Measurements from ENCODE around the gene PEX11G. TPM values are rescaled to one million over a fixed set of nuclear protein-coding genes. Genes with fewer than 3 reads are reported as not detected.

PEX11G gene
- total and polyA plus RNA-seq, 9 of the 15 experiments (the other 6 are each of a cell fraction or from before 2014, with no cell fraction given), result 0.07 to 3.2 (median 0.70) TPM; not detected in 1

DNA sequence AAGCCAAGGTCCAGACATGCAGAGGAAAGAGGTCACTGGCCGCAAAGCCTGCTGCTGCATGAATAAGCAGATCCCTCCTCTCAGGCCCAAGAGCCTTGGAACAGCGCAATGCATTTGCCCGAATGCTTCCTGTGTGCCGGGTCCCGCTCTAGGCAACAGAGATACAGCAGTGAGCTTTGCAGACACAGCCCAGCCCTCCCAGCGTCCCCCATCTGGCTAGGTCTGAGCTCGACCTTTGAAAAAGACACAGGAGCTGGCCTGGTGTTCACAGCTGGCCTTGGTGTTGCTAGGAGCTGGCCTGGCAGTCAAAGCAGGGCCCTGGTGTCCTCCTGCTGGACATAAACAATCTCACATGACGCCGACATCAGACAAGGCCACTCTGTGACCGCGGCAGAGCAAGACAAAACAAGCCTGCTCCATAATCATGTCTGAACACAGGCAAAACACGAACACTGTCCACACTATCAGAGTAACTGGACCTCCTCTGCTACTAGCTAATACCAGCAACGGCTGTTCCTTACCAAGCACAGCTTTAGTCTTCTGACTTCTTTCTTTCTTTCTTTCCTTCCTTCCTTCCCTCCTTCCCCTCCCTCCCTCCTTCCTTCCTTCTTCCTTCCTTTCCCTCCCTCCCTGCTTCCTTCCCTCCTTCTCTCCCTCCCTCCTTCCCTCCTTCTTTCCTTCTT lies 5.7 kb upstream of the PEX11G start (continued):
- TF ChIP-seq IRF2 (CRISPR knock-in tag; IDR thresholded peaks at IDR 0.05) (no peak), ZNF197 (CRISPR knock-in tag; IDR thresholded peaks at IDR 0.05; ENCODE audit: low read depth) (no peak), KDM5B (IDR thresholded peaks at IDR 0.05; ENCODE audit: insufficient replicate concordance, low read depth, low read length) (peak; percentile 70), ZNF140 (CRISPR knock-in tag; IDR thresholded peaks at IDR 0.05) (no peak), SREBF2 (CRISPR knock-in tag; IDR thresholded peaks at IDR 0.05) (no peak), SETDB1 (IDR thresholded peaks at IDR 0.05; ENCODE audit: low read length) (no peak), ZNF124 (CRISPR knock-in tag; IDR thresholded peaks at IDR 0.05) (no peak), TRIM28 (IDR thresholded peaks at IDR 0.05) (no peak), PHB (CRISPR knock-in tag; IDR thresholded peaks at IDR 0.05) (no peak), SMAD2 (IDR thresholded peaks at IDR 0.05; ENCODE audit: low read depth, low read length) (no peak)
- TF ChIP-seq, protein P1, sequence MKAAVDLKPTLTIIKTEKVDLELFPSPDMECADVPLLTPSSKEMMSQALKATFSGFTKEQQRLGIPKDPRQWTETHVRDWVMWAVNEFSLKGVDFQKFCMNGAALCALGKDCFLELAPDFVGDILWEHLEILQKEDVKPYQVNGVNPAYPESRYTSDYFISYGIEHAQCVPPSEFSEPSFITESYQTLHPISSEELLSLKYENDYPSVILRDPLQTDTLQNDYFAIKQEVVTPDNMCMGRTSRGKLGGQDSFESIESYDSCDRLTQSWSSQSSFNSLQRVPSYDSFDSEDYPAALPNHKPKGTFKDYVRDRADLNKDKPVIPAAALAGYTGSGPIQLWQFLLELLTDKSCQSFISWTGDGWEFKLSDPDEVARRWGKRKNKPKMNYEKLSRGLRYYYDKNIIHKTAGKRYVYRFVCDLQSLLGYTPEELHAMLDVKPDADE (conservative IDR thresholded peaks at IDR 0.05; ENCODE audit: control insufficient read depth, low read depth, low read length), result no peak
- TF ChIP-seq, protein P2, sequence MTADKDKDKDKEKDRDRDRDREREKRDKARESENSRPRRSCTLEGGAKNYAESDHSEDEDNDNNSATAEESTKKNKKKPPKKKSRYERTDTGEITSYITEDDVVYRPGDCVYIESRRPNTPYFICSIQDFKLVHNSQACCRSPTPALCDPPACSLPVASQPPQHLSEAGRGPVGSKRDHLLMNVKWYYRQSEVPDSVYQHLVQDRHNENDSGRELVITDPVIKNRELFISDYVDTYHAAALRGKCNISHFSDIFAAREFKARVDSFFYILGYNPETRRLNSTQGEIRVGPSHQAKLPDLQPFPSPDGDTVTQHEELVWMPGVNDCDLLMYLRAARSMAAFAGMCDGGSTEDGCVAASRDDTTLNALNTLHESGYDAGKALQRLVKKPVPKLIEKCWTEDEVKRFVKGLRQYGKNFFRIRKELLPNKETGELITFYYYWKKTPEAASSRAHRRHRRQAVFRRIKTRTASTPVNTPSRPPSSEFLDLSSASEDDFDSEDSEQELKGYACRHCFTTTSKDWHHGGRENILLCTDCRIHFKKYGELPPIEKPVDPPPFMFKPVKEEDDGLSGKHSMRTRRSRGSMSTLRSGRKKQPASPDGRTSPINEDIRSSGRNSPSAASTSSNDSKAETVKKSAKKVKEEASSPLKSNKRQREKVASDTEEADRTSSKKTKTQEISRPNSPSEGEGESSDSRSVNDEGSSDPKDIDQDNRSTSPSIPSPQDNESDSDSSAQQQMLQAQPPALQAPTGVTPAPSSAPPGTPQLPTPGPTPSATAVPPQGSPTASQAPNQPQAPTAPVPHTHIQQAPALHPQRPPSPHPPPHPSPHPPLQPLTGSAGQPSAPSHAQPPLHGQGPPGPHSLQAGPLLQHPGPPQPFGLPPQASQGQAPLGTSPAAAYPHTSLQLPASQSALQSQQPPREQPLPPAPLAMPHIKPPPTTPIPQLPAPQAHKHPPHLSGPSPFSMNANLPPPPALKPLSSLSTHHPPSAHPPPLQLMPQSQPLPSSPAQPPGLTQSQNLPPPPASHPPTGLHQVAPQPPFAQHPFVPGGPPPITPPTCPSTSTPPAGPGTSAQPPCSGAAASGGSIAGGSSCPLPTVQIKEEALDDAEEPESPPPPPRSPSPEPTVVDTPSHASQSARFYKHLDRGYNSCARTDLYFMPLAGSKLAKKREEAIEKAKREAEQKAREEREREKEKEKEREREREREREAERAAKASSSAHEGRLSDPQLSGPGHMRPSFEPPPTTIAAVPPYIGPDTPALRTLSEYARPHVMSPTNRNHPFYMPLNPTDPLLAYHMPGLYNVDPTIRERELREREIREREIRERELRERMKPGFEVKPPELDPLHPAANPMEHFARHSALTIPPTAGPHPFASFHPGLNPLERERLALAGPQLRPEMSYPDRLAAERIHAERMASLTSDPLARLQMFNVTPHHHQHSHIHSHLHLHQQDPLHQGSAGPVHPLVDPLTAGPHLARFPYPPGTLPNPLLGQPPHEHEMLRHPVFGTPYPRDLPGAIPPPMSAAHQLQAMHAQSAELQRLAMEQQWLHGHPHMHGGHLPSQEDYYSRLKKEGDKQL (CRISPR knock-in tag; IDR thresholded peaks at IDR 0.05; ENCODE audit: borderline replicate concordance), result no peak
- TF ChIP-seq, protein P3, sequence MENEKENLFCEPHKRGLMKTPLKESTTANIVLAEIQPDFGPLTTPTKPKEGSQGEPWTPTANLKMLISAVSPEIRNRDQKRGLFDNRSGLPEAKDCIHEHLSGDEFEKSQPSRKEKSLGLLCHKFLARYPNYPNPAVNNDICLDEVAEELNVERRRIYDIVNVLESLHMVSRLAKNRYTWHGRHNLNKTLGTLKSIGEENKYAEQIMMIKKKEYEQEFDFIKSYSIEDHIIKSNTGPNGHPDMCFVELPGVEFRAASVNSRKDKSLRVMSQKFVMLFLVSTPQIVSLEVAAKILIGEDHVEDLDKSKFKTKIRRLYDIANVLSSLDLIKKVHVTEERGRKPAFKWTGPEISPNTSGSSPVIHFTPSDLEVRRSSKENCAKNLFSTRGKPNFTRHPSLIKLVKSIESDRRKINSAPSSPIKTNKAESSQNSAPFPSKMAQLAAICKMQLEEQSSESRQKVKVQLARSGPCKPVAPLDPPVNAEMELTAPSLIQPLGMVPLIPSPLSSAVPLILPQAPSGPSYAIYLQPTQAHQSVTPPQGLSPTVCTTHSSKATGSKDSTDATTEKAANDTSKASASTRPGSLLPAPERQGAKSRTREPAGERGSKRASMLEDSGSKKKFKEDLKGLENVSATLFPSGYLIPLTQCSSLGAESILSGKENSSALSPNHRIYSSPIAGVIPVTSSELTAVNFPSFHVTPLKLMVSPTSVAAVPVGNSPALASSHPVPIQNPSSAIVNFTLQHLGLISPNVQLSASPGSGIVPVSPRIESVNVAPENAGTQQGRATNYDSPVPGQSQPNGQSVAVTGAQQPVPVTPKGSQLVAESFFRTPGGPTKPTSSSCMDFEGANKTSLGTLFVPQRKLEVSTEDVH (IDR thresholded peaks at IDR 0.05; ENCODE audit: low read depth, partially characterized antibody), result no peak
- TF ChIP-seq, protein P4, sequence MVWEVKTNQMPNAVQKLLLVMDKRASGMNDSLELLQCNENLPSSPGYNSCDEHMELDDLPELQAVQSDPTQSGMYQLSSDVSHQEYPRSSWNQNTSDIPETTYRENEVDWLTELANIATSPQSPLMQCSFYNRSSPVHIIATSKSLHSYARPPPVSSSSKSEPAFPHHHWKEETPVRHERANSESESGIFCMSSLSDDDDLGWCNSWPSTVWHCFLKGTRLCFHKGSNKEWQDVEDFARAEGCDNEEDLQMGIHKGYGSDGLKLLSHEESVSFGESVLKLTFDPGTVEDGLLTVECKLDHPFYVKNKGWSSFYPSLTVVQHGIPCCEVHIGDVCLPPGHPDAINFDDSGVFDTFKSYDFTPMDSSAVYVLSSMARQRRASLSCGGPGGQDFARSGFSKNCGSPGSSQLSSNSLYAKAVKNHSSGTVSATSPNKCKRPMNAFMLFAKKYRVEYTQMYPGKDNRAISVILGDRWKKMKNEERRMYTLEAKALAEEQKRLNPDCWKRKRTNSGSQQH (CRISPR knock-in tag; IDR thresholded peaks at IDR 0.05), result peak; percentile 92
- TF ChIP-seq, protein P5, sequence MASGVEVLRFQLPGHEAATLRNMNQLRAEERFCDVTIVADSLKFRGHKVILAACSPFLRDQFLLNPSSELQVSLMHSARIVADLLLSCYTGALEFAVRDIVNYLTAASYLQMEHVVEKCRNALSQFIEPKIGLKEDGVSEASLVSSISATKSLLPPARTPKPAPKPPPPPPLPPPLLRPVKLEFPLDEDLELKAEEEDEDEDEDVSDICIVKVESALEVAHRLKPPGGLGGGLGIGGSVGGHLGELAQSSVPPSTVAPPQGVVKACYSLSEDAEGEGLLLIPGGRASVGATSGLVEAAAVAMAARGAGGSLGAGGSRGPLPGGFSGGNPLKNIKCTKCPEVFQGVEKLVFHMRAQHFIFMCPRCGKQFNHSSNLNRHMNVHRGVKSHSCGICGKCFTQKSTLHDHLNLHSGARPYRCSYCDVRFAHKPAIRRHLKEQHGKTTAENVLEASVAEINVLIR (CRISPR knock-in tag; IDR thresholded peaks at IDR 0.05), result no peak

Measured in K562 (cell line).